Glomerular visceral epithelial cell (primary cell): Measurements from ENCODE around the gene MAP2K1.
"Not testable (repeated sequence)": the region's sequence is repeated elsewhere in the genome, so short reads cannot be mapped to it uniquely, and the experiment has no call there.

Experiments used
- DNase-seq: peaks from one replicate; pipeline ENCODE4 v3.0.0-alpha.2; 2016; ENCODE audit errors: extremely low spot score

The MAP2K1 gene

GRCh38 chr15:66386204-66387123 lies at the start of gene MAP2K1:
MAP2K1 (plus strand) TSS chr15:66386912; CDS start chr15:66387348, 436 bp downstream.
- peak; percentile 98 for DNase-seq

- not testable (repeated sequence) for DNase-seq
These were observed 38.2 kb upstream of the MAP2K1 start for GRCh38 chr15:66348530-66348929.

DNA sequence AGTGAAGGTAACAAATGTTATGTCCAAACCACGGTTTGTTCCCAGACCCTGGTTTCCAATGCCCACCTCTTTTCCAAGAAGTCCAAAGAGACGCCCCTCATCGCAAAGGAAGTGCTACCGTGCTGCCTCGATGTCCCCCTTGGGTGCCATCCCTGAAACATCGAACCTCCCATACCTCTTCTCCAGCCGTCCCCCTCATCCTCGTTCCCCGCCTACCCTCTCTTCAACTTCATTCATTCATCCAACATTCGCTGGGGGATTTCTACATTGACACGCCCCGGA lies 30.7 kb upstream of the MAP2K1 start:
- DNase-seq: no peak

DNA sequence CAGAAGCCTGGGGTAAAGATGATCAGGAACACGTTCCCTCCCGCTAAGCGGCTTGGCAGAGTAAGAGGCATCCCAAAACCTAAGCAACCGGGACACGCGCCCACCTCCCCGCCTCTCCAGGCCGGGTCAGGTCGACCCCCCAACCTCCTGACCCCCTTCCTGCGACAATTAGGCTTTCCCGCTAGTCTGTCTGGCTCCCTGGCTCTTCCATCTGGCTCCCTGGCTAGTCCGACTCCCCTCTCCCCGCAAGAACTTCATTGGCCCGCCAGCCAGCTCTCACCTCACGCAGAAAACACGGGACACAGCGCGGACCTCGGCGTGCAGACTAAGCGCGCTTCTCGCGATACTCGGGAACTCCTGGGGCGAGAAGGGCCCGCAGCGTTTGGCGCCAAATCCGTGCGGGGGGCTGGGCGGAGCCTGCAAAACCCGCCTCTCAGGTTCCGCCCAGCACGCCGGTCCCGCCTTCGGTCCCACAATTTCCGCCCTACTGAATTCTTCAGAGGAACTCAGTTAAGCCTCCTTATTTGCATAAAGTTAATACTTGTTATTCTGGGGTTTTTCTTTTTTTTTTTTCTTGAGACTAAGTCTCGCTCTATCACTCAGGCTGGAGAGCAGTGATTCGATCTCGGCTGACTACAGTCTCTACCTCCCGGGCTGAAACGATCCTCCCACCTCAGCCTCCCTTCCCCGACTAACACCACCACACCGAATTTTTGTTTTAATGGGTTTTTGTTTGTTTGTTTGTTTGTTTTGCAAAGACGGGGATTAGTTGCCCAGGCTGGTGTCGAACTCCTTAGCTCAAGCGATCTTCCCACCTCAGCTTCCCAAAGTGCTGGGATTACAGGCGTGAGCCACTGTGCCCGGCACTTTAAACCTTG lies 30.1 kb upstream of the MAP2K1 start, which contains the start of gene TIPIN:
TIPIN (minus strand) TSS at position 327 of the 878 bp plus-strand sequence. CDS start 3,738 bp downstream, outside the sequence.
- peak; percentile 98 for DNase-seq

GRCh38 chr15:66359740-66360139 lies 27.0 kb upstream of the MAP2K1 start:
- no peak for DNase-seq

GRCh38 chr15:66361745-66362460 lies 24.8 kb upstream of the MAP2K1 start:
- not testable (repeated sequence) for DNase-seq

DNA sequence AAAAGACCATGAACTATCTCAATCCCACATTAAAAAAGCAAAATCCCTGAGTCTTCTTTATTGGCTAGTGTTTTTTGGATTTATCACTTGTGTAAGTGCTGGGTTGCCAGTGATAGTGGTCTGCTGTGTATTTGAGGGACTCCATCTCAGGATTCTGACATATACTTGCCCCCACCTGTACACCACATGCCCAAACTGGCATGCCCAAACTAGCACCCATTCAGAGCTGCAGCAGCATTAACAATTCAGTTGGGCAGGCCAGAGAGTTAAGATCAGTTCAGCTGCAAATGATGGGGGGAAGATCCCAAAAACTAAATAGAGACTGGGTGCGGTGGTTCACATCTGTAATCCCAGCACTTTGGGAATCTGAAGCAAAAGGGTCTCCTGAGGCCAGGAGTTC lies 23.9 kb upstream of the MAP2K1 start:
- DNase-seq: no peak

- DNase-seq: no peak
These were observed 21.7 kb upstream of the MAP2K1 start for GRCh38 chr15:66364944-66365528.

DNA sequence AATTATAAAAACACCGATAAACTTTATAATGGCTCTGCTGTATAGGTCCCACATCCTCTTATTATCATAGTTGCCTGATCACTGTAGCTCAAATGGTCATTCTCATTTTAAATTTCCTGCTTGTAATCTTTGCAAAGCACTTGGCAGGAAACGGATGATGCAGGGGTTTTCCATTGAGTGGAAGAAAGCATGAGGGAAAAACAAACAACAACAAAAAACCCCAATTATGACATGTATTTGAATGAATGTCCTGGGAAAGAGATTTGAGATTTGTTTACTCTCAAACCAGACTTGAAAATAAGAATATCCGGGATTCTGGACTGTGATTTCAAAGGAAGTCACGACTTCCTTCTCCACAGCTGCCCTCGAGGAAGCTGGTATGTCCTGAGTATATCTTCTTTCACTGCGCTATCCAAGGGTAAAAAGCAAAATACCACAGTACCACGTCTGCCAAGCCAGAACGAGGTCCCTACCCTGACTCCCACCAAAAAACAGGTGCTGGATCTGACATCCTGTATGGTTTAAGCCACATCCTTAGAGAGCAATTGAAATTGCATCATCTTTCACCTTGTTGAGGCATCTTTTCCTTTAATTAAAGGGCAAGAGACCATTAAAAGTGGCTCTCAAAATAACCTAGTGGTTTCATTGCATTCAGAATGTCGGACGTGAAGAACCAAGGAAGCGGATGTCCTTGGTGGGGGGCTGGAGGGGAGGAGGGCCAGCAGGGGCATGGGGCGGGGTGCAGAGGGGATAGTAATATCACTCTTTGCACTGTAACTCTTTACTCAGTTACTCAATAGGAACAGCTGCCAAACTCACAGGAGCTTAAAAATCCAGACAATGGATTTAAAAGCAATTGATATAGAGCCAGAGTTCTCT lies 16.7 kb upstream of the MAP2K1 start:
- DNase-seq: peak; percentile 24

GRCh38 chr15:66374179-66374578 lies 12.5 kb upstream of the MAP2K1 start:
- DNase-seq: no peak

GRCh38 chr15:66378814-66379430 lies 7.8 kb upstream of the MAP2K1 start:
- DNase-seq: no peak

DNA sequence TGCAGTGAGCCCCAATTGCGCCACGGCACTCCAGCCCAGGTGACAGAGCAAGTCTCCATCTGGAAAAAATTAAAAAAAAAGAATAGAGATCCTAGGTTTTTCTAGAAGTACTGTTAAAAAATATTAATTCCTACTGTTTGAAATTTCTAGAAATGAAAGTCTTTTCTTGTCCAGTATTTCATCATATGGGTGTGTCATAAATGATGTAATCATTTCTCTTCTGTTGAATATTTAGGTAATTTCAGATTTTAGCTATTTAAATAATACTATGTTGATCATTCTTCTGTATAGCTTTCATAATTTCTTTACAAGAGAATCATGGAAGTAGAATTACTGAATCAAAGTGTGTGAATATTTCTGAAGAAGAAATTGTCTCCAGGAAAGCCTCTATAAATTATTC lies 5.3 kb upstream of the MAP2K1 start:
- DNase-seq: not testable (repeated sequence)

- DNase-seq: peak; percentile 64
These were observed 691 bp downstream of the MAP2K1 start for GRCh38 chr15:66387163-66388042.

DNA sequence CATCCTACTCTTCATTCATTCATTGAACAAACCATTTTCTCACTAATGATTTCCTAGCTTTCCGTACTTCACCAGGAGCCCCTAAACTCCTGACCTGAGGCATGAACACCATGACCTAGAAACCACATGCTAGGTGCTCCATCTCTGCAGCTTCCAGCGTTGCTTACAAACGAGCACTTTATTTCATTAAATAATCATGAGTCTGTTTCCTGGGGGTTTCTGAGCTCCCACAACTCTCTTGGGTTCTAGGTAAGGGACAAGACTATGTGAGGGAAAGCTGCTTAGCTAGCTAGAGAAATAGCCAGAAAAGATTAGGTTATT lies 1.3 kb downstream of the MAP2K1 start:
- DNase-seq: no peak

DNA sequence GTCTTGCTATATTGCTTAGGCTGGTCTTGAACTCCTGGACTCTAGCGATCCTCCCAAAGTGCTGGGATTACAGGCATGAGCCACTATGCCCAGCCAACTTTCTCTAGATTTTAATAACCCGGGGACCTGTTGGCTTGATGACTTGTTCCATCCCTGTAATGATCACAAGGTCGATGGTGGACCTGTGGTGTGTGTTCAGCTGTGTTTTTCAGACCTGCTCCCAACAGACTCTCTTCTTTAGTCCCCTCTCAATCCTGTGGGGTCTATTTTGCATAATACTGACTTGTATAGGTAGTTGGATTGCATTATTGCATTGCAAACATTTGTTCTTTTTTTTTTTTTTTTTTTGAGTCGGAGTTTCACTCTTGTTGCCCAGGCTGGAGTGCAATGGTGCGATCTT lies 1.9 kb downstream of the MAP2K1 start:
- no peak for DNase-seq

- no peak for DNase-seq
These were observed 2.6 kb downstream of the MAP2K1 start for GRCh38 chr15:66389098-66389858.

DNA sequence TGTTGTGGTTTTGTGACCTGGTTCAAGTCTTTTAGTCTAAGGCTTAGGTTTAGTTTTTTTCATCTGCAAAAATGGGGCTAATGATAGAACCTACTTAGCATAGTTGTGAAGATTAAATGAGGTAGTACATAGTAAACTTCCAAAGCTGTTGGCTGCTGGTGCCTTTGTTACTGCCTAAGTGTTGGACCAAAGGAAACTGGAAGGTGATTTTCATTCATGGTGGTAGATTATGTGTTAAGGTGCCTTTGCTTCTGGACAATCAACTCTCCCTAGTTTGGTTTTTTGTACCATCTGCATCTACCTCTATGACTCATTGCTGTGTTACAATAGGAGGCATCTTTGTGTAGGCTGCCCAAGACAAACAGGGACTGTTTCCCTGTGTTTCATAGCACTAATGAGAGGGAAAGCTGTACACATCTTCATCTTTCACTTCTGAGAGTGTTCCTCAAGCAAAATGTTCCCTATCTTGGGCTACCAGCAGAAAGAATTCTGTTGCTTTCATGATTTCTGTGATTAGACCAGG lies 3.2 kb downstream of the MAP2K1 start:
- DNase-seq: no peak

GRCh38 chr15:66390678-66391077 lies 4.0 kb downstream of the MAP2K1 start:
- no peak for DNase-seq
